Posterior cingulate gyrus (tissue), 11 donors: ENCODE data around the gene PPP1R13B.

Experiments
- DNase-seq, 10 donors: peaks; one replicate each; pipeline versions ENCODE4 v3.0.0 to v3.0.0-alpha.2; 2020 to 2021; ENCODE audit warnings: mixed read lengths in 3 of 10
- intact Hi-C: fragments of 100-400 bp; cut with DNase I; formaldehyde crosslinking; loops from one replicate; pipeline ENCODE4 v1.15.1; 2023

Gene PPP1R13B

DNA sequence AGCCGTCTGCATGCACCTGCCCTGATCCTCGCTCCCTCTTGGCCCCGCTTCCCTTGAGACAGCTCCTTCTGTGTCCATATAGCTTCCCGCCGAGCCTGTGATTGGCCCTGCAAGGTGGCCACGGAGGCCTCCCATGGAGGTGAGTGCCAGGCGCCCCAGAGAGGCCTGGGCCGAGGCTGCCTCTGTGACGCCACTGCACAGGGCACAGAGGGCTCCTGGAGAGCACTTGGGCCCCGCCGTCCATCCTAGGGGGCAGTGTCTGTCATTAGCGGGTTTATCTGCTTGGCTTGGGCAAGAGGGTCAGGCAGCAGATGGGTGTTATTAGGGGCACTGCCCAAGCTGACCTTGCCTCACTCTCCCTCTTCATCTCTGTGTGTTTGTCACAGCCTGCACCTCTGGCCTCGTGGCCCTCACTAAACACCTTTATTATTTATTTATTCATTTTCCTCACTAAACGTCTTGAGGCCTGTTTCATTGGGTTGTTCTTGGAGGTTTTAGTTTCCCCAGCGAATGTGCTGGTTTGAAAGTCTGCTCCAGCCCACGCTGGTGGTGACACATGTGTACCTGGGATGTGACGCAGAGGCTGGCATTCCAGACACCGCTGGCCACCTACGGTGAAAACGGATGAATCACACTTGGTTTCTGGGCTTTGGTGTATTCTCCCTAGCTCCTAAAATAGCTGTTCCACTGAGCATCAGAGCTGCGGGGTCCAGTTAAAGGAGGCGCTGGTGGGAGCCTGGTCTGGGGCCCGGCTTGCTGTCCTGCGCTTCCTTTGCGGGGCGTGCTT, 125.8 kb downstream of the PPP1R13B start:
- DNase-seq, result peak in 8 of 10 donors; percentile 57 to 95 (median 78)
- intact Hi-C loops, result no loop called here

DNA sequence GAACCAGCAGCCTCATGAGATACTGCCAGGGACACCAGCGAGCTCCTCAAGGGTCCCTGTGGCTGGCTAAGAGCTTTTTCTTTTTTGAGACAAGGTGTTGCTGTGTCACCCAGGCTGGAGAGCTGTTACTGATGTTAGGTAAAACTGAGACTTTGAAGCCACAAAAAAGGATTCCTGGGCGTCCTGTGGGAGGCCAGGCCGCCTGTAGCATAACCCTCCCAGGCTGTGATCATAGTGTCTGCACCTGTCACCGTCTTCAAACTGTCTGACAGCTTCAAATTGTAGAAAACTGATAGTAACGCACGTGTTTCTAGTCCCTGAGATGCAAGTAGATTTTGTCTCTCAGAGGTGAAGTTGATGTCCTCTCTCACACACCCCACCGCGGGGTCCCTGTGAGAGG, 127.6 kb downstream of the PPP1R13B start:
- no peak for DNase-seq
- intact Hi-C loops, result loop anchor here (10.0 kb wide), 1 partner anchor 145 kb away; no protein-coding TSS in a partner anchor

DNA sequence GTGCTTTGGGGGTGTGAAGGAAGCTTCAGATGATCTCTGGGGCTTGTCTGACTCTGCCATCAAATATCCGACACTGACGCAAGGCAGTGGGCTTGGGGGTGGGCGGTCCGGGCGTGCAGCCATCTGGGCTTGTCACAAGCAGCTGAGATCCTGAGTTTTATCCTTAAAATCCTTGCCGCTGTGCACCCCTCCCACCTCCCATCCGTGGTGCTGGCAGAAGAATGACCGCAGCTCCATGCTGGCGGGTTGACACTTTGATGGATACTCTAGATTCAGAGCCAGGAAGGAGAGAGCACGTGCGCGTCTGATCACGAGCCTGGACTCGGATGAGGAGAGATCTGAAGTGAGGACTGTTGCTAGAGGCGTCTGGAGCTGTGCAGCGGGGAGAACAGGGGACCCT, 128.8 kb downstream of the PPP1R13B start:
- intact Hi-C loops, result loop anchor here (10.0 kb wide), 1 partner anchor 144 kb away; no protein-coding TSS in a partner anchor
- DNase-seq, result peak in 1 of 10 donors; percentile 92

DNA sequence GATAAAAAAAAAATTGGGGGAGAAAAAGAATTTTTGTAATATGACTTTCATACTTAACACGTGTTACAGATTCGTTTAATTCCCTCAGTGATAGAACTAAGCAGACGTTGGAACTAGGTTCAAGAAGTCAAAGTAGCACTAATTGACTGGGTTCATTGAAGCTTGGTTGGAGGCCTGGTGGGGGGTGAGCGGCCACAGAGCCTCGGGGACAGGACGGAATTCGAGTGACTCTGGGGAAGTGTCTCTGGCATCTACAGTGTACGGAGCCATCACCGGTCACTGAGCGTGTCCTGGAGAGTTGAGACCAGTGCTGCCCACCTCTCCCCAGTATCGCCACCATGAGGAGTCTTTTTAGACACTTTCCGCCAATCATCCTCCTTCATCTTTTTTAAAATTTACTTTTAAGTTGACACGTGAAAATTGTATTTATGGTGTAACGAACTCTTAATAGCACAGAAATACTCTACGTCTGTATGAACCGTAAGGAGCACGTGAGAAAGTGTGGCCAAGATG, 130.4 kb downstream of the PPP1R13B start:
- intact Hi-C loops, result loop anchor here (10.0 kb wide), 1 partner anchor 142 kb away; no protein-coding TSS in a partner anchor
- DNase-seq, result no peak

DNA sequence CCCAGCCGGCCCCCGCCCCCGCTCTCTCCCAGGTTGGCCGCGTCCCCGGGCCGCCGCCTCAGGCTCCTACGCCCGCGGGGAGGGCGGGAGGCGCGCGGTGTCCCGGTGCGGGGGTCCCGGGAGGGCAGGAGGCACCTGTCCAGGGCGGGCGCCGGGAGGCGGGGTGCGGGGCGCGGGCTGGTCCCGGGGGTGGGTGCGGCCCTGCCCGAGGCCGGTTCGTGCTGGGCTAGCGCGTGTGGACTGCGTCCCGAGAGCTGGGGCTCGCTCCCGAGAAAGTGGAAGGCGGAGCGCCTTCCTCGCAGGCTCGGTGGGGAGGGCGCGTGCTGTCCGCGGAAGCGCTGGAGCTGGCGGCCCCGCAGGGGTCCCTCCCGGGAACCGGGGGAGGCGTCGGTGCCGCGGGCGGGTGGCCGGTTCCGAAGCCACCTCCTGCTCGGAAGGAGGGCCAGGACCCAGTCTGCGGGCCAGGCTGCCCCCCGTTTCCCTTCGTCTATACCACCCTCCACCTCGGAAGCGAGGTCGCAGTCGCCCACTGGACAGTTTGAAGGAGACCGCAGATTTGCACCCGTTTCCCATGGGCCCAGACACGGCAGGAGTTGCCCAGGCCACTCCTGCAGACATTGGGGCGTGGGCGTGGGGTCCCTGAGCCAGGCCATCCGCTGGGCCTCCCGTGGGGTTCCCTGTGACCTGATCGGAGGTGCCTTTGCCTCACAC, 131.1 kb downstream of the PPP1R13B start:
- intact Hi-C loops, result loop anchor here (10.0 kb wide), 1 partner anchor 141 kb away; no protein-coding TSS in a partner anchor
- DNase-seq, result peak in 2 of 10 donors; percentile 6 to 38

DNA sequence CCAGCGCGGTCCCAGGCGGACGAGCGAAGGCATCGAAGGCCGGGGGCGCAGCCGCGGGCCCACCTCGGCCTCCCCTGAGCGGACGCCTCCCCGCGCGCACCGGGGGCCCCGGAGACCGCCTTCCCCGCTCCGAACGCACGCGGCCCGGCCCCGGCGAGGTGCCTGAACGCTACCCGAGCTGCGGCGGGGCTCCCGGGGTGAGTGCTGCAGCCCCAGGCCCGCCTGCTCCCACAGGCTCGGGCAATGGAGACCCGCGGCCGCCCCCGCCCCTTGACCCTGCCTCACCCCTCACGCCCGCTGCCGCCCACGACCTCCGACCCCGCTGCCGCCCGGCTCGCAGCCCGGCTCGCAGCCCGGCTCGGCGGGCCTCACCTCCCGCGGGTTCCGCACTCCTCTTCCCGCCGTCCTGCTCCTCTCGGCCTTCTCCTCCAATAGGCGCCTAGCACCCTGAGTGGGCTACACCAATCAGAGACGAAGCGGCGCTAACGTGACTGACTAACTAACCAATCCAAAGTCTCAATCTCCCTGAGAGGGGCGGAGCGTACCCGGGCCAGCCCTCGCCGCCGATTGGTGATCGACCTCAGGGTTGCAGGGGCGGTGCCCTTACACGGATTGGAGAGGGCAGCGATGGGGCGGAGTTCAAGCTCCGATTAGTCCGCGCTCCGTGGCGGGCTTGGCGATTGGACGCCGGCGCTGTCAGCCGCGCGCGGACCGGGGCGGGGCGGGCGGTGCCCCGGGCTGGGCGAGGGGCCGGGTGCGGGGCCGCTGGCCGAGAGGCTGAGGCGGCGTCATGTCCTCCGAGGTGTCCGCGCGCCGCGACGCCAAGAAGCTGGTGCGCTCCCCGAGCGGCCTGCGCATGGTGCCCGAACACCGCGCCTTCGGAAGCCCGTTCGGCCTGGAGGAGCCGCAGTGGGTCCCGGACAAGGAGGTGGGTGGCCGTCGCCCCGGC, 132.0 kb downstream of the PPP1R13B start, which contains the start of the genes XRCC3 and ZFYVE21:
Gene XRCC3 (minus strand): TSS at position 400 of the 949 bp plus-strand sequence. CDS start 4,364 bp downstream, outside the sequence.
Gene ZFYVE21 (plus strand): TSS at position 759 of the 949 bp plus-strand sequence. CDS start 32 bp downstream, at position 791.
- peak; percentile 97 to 100 (median 99) for DNase-seq
- intact Hi-C loops, result loop anchor here (10.0 kb wide), 1 partner anchor 141 kb away; no protein-coding TSS in a partner anchor

DNA sequence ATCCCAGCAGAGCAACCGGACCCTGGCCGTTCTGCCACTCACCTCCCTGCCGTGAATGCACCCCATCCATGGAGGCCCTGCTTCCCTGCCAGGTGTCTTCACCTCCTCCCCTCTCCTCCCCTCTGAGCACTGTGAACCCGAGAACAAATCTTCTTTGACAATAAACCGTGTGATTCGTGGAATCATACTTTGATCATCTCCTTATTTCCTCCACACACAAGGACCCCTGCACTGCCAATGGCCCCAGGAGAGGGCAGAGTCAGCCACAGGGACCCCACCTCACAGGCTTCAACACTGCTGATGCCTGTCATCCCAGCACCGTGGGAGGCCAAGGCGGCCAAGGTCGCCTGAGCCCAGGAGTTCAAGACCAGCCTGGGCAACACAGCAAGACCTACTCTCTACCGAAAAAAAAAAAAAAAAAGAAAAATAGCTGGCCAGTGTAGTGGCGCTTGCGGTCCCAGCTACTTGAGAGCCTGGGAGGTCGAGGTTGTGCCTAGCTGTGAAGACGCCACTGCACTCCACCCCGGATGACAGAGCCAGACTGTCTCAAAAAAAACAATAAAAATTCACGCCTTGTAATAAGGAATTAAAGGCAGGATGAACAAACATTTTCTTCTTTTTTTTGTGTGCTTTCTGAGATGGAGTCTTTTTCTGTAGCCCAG, 133.2 kb downstream of the PPP1R13B start:
- no peak for DNase-seq
- intact Hi-C loops, result loop anchor here (10.0 kb wide), 1 partner anchor 139 kb away; no protein-coding TSS in a partner anchor

DNA sequence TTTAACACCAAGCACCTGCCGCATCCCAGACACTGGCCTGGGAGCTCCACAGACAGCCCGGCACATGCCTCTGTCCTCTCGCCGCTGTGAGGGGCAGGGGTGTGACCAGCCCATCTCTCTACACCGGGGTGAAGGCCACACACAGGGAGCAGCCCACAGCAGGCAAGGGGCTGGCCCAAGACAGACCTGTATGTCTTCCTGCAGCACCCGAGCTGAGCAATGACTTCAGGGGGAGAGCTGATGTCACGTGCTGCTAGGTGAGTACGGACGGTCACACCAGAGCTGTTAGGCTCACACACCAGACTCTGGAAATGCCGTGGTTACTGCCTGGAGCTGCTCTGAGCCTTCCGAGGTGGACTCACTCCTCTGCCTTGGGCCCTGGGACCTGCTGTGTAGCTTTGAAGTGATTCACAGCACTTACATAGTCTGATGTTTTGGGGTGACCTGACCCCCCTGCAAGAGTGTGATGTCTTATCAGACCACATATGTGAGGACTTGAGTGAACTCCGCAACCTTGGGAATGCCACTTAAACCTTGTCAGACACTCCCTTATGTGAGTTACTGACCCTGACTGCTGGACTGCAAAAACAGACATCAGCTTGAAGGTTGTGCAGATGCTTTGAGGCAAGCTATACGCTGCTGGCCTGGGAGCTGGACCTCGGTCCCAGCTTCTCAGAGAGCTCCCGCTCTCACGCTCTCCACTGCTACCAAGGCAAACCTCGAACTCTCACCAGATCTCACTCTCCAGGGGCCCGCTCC, 133.9 kb downstream of the PPP1R13B start:
- no peak for DNase-seq
- intact Hi-C loops, result loop anchor here (10.0 kb wide), 1 partner anchor 139 kb away; no protein-coding TSS in a partner anchor

DNA sequence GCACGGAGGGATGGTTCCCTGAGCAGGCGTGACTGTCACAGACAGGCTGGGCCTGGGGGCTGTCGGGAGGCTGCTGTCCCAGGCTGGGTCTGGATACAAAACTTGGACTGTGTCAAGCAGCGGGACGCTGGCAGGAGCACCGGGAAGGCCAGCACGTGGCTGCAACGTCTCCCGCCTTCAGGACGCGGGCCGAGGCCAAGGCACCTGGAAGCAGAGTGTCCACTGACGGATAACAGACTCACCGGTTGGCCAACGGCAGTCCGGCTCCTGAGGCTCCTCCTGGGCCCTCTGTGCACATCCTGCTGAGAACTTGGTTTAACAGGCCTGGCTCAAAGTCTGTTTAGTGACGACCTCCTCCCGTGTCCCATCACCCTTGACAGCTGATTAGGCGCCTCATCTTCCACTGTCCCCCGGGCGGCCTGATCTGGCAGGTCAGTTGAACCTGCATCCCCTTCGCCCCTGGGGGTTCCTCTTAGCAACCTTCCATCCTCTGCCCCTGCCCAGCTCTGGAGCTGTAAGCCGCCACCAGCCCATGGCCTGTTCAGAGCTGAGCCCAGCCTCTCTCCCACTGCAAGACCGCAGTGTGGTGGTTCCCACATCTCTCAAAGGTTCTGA, 134.6 kb downstream of the PPP1R13B start:
- peak in 2 of 10 donors; percentile 65 to 74 for DNase-seq
- intact Hi-C loops, result loop anchor here (10.0 kb wide), 1 partner anchor 138 kb away; no protein-coding TSS in a partner anchor

DNA sequence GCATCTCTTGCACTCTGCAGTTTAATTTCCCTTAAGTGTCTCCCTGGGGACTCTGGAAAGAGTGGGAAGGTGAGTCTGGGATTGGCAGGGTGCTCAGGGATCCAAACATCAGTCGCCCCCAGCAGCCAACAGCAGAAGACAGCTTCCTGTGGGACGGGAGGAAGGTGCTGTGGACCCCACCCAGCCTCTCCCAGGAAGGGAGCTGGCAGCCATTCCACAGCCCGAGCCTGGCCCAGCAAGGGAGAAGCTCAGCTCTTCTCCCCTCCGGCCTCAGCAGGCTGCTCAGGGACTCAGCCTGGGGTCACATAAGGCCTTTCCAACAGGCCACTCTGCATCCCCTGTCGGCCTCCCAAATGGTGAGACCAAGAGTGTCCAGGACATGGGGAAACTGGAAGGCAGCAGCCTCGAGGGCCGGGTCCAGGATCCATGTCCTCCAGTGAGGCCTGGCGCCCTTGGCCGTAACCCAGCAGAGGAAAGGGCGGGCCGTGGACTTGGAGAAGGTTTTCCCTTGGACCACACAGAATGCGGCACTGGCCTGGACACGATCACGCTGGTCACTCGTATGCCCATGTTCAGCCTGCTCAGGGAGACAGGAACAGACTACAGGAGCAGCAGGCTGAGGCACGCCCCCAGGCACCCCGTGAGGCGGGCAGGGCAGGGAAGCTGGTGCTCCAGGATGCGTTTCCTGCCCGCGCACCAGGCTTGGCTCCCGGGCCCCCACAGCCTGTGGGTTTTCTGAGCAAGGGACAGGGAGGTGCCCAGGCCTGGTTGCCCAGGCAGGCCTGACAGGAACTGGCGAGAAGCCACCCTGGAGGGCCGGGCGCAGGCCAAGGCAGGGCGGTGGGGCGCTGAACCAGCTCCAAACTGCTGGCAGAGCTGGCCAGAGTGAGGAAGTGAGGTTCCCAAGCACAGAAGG, 135.6 kb downstream of the PPP1R13B start:
- intact Hi-C loops, result loop anchor here (10.0 kb wide), 1 partner anchor 137 kb away; no protein-coding TSS in a partner anchor
- peak in 5 of 10 donors; percentile 59 to 90 (median 71) for DNase-seq

DNA sequence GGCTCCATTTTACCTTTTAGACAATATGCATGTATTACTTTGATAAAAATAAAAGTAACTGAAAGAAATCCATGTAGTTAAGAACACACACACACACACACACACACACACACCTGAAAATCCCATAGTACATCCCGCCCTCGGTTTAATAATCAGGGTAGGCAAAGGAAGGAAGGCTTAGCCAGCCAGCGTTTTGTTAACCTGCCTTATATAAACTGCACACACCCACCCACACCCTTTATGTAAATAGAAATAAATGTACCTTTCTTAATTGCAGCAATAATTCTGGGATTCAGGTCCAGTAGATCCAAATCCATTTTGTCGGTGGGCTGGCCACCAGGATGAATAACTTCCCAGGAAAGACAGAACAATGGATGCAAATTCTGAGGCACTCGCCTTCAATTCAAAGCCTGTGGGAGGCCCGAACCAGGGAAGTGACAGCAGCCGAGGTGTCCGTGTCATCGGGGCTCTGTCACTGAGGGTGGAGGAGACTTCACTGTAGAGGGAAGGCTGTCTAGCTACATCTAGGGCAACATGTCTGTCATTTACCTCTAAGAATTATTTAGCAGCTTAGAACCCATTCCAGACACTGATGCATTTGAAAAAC, 136.5 kb downstream of the PPP1R13B start:
- intact Hi-C loops, result loop anchor here (10.0 kb wide), 1 partner anchor 136 kb away; no protein-coding TSS in a partner anchor
- DNase-seq, result no peak

DNA sequence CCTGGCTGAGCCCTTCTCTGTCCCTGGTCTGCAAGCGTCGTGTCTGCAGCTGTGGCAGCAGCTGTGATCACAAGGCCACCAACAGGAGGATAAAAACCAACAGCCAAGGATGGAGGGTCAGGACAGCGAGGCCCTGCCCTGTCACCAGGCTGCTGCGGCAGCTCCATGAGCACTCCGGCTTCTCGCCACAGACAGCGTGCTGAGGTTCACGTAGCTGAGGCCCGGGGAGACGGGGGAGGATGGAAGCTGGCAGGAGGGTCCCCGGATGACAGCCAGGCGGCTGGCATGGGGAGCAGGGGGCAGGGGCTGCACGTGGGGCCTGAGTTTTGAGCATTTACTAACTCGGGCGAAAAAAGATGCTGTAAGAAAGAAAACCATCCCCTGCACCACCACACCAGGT, 137.6 kb downstream of the PPP1R13B start:
- peak in 2 of 10 donors; percentile 71 to 83 for DNase-seq
- intact Hi-C loops, result loop anchor here (10.0 kb wide), 1 partner anchor 135 kb away; no protein-coding TSS in a partner anchor

DNA sequence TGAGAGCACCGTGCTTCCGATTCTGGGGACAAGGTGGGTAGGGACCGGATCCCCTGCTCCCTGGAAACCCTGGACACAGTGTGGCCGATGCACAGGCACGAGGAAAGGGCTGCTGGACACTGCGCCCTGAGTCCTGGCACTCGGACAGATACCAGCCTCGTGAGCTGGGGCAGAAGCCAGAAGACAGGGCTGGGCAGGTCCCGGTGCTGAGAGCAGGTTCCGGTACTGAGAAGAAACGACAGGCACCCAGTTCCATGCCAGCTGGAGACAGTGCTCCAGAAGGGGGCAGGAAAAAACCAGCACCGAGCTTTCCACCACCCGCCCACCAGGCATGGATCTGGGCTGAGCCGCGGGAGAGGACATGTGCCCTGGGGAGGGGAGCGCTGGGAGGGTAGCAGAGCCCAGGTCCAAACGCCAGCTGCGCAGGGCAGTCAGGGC, 138.6 kb downstream of the PPP1R13B start:
- intact Hi-C loops, result no loop called here
- DNase-seq, result peak in 9 of 10 donors; percentile 53 to 95 (median 71)

DNA sequence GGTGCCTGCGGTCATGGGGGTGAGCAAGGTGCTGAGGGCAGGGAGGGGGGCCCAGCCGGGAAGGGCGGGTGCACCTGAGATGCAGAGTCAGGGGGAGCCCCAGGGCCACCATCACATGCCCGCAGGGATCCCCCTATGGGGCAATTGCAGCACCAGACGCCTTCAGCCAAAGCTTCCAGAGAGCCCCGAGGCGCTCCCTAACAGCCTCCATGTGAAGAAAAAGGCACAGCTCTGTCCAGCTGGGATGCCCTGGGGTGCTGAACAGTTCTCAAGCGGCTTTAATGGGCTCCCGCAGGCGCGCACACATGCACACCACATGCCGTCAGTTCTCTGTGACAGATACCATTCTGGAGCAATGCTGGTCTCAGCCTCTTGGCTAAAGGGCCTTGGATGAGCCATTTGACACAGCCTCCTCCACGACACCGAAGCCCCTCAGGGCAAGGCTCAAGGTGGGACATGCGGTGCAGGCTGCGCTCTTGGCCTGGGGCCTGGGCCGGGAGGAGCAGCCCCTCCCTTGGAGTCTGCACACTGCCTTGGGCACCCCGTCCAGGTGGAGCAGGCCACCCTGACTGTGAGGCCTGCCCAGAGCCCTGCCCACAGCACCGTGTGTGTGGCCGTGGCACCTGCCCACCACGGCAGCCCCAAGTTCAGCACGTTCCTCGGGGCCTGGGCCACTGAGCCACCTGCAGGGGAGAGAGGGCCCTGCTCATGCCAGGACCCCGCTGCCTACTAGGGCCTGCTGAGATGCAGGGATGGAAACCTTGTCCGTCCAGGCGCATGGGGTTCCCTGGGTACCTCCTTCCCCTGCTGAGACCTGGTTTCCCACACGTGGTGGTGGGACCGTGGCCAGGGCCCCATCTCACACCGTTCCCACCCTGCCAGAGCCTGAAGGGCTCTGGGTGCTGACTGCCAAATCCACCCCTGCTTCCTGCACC, 139.8 kb downstream of the PPP1R13B start:
- intact Hi-C loops, result no loop called here
- peak in 1 of 10 donors; percentile 67 for DNase-seq
